ENCODE data around the gene SLC6A17. TPM values are rescaled to one million over a fixed set of nuclear protein-coding genes. Genes with fewer than 3 reads are reported as not detected.

The SLC6A17 gene
- total RNA-seq, 1 donor from 2014 or later, result 0.11 TPM

- Histone ChIP-seq H3K9me3 (no peaks in the 10 kb centered on the region), H3K27ac (no peak overlapping the region), H3K4me1 (no peaks in the 10 kb centered on the region), H3K4me3 (no peak overlapping the region), H3K27me3 (no peaks in the 10 kb centered on the region), H3K36me3 (peaks cover 28 to 82% of the 10 kb centered on the region in 2 donors)
- TF ChIP-seq CTCF (IDR thresholded peaks at IDR 0.05), result no peak
- DNase-seq (ENCODE audit: low spot score in 2 of 2), result no peak
- intact Hi-C loops (cut with DNase I), result no loop called here
These were observed 78.1 kb downstream of the SLC6A17 start for GRCh38 chr1:110228381-110228780.

- Histone ChIP-seq H3K4me3 (no peak overlapping the region), H3K9me3 (no peaks in the 10 kb centered on the region), H3K36me3 (peaks cover 23 to 82% of the 10 kb centered on the region in 2 donors), H3K4me1 (no peaks in the 10 kb centered on the region), H3K27ac (no peak overlapping the region), H3K27me3 (no peaks in the 10 kb centered on the region)
- intact Hi-C loops (cut with DNase I), result no loop called here
- DNase-seq (ENCODE audit: low spot score in 2 of 2), result no peak
- no peak for TF ChIP-seq CTCF (IDR thresholded peaks at IDR 0.05)
These were observed 78.6 kb downstream of the SLC6A17 start for GRCh38 chr1:110228869-110229268.

DNA sequence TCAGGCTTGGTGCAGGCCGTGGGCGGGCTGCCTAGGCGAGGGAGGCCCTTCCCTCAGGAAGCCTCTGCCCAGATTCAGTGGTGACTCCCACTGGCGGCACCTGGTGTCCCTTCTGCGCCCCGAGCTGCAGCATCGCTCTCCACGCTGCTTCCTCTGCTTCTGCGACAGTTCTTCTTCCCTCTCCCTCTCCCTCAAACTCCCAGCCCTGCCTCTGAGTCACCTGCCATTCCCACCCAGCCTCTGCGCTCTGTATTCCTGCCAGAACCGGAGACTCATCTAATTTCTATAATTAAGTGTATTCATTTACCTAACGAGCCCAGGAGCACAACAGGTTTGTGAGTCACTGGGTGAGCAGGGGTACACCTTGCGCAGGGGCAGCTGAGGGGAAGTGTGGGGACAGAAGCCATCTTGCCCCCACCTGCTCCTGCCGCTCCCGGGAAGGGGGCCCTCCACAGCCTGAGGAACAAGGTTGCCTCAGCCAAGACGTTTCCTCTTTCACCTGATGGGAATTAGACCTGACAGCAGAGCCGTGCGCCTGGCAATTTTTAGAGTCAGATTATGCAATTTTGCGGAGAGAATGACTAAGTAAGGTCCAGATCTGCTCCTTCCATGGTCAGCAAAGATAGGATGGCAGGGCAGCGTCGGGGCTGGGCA is 79.2 kb downstream of the SLC6A17 start:
- no peak overlapping the region for H3K27ac ChIP-seq
- no peaks in the 10 kb centered on the region for H3K4me1 ChIP-seq
- H3K36me3 ChIP-seq, result peaks cover 22 to 83% of the 10 kb centered on the region in 2 donors
- no peak for TF ChIP-seq CTCF (IDR thresholded peaks at IDR 0.05)
- intact Hi-C loops (cut with DNase I), result no loop called here
- no peaks in the 10 kb centered on the region for H3K9me3 ChIP-seq
- no peak for DNase-seq (ENCODE audit: low spot score in 2 of 2)
- H3K27me3 ChIP-seq, result no peaks in the 10 kb centered on the region
- H3K4me3 ChIP-seq, result no peak overlapping the region

DNA sequence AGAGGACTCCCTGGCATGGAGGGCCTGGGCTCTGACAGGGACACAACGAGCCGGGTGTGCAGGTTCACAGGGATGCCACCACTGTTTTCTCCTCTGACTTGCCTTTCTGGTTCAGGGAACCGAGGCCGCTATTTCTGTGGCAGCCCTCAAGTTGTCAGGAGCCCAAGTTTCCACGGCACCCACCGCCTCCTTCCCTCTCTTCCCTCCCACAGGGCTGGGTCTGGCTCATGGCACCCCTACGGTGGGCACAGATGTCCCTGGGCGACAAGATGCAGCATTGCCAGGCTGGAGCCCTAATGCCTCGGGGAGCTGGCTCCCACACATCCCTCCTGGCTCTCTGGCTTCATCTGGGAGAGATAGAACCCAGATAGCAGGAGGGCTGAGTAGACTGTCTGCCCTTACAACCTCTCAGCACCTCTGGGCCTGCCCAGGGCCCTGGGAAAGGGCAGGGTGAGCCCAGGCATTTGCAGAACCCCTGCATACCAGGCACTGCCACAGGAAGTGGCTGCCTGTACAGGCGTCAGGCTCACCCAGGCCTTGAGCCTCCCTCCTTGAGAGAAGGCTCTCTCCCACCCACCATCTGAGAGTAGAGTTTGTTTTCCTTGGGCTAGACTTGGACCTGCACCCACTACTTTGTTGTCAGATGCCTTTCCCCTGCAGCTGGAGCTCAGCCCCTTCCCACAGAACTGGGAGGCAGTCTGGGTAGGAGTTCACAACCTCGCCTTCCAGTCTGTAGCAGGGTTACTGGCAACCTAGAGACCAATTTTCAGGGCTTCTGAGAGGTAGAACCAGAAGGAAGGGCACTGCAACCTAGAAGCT is 80.3 kb downstream of the SLC6A17 start:
- no peak for TF ChIP-seq CTCF (IDR thresholded peaks at IDR 0.05)

DNA sequence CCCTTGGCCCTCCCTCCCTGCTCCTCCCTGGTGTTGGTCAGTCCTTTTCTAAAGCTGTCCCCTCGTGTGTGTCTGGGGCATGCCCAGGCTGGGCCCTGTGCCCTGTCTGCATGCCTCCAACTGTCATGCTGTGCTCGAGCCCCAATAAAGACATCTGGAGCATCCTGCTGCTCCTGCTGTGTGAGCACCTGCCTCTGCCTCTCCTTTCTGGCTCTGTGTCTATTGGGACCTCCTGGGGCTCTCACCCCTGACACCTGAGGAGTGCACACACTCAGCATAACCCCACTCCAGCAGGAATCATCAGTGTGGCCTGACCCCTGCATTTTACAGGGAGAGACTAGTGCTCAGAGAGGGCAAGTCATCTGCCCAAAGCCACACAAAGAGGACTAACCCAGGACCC is 83.6 kb downstream of the SLC6A17 start:
- no peak overlapping the region for H3K27ac ChIP-seq
- H3K36me3 ChIP-seq, result peaks cover 12 to 56% of the 10 kb centered on the region in 2 donors
- no peaks in the 10 kb centered on the region for H3K27me3 ChIP-seq
- H3K4me3 ChIP-seq, result no peak overlapping the region
- no peaks in the 10 kb centered on the region for H3K4me1 ChIP-seq
- no peak for TF ChIP-seq CTCF (IDR thresholded peaks at IDR 0.05)
- no peaks in the 10 kb centered on the region for H3K9me3 ChIP-seq
- DNase-seq (ENCODE audit: low spot score in 2 of 2), result no peak
- intact Hi-C loops (cut with DNase I), result no loop called here

More for the DNA sequence above, 80.3 kb downstream of the SLC6A17 start:
- Histone ChIP-seq H3K27me3 (no peaks in the 10 kb centered on the region), H3K9me3 (no peaks in the 10 kb centered on the region), H3K27ac (no peak overlapping the region), H3K4me1 (no peaks in the 10 kb centered on the region), H3K4me3 (no peak overlapping the region), H3K36me3 (peaks cover 22 to 89% of the 10 kb centered on the region in 2 donors)
- intact Hi-C loops (cut with DNase I), result no loop called here
- DNase-seq (ENCODE audit: low spot score in 2 of 2), result no peak

Data from ascending aorta (tissue), 2 donors.